ENCODE data around the gene NIT2.
"Not testable (repeated sequence)": the region's sequence is repeated elsewhere in the genome, so short reads cannot be mapped to it uniquely, and the experiment has no call there.

Gene NIT2

GRCh38 chr3:100339786-100340185 is 5.2 kb downstream of the NIT2 start:
- no peak for DNase-seq

GRCh38 chr3:100340527-100340926 is 6.0 kb downstream of the NIT2 start:
- no peak for DNase-seq

GRCh38 chr3:100348727-100349126 is 14.2 kb downstream of the NIT2 start:
- no peak for DNase-seq

GRCh38 chr3:100351770-100352169 is 17.2 kb downstream of the NIT2 start:
- not testable (repeated sequence) for DNase-seq

GRCh38 chr3:100352296-100353231 is 18.0 kb downstream of the NIT2 start:
- no peak for DNase-seq

GRCh38 chr3:100354850-100355249 is 20.3 kb downstream of the NIT2 start:
- no peak for DNase-seq

GRCh38 chr3:100358413-100358812 is 23.9 kb downstream of the NIT2 start:
- DNase-seq: no peak

- no peak for DNase-seq
Observed at GRCh38 chr3:100359035-100359434, 24.5 kb downstream of the NIT2 start.

- DNase-seq: no peak
Observed at GRCh38 chr3:100360757-100361496, 26.4 kb downstream of the NIT2 start.

GRCh38 chr3:100361897-100362296 is 27.3 kb downstream of the NIT2 start:
- DNase-seq: no peak

- DNase-seq: no peak
Observed at GRCh38 chr3:100364421-100364820, 29.9 kb downstream of the NIT2 start.

GRCh38 chr3:100366424-100366823 is 31.9 kb downstream of the NIT2 start:
- DNase-seq: no peak

- DNase-seq: no peak
Observed at GRCh38 chr3:100368441-100368840, 33.9 kb downstream of the NIT2 start.

GRCh38 chr3:100370756-100371155 is 36.2 kb downstream of the NIT2 start:
- DNase-seq: no peak

- no peak for DNase-seq
Observed at GRCh38 chr3:100374521-100374920, 40.0 kb downstream of the NIT2 start.

GRCh38 chr3:100376301-100376700 is 41.7 kb downstream of the NIT2 start:
- DNase-seq: no peak

GRCh38 chr3:100384733-100385525 is 50.4 kb downstream of the NIT2 start:
- DNase-seq: no peak

GRCh38 chr3:100386437-100387074 is 52.0 kb downstream of the NIT2 start:
- DNase-seq: no peak

GRCh38 chr3:100389025-100389424 is 54.5 kb downstream of the NIT2 start:
- no peak for DNase-seq

- no peak for DNase-seq
Observed at GRCh38 chr3:100395679-100396431, 61.3 kb downstream of the NIT2 start.

GRCh38 chr3:100396967-100397366 is 62.4 kb downstream of the NIT2 start:
- no peak for DNase-seq

Data from CD4-positive, alpha-beta T cell treated with Interleukin-17A for 1 hour (primary cell).